ENCODE data around the gene AUNIP.

AUNIP gene

DNA sequence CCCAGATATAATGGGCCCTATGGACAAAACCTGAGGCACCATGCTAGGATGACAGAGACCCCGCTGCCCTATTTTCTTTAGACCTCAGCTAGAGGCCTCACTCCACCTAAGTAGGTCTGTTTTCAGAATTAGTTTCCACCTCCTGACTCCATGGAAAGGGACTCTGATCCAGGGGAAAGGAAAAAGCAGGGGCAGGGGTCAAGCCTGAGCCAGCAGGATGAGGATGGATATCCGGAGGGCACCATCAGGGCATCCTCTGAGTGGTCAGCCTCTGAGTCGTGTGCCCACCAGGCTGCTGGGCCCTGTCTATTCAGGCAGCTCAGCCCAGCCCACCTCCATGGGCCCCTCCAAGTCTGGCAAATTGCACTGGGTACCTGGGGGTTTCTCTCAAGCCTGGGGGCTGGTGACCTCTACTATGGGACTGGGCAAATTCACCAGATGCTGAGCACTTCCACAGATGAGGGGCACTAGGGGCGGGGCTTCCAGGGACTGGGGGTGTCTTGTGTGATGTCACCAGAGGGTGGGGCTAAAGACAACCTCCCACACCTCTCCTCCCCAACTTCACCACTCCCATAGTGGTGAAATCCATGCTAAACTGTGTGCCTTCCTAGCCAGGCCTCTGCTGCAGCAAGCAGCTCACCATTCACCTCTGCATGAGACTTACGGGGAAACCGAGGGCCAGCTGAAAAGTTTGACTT, 10.8 kb upstream of the AUNIP start:
- no peaks in the 10 kb centered on the region for H3F3A ChIP-seq (ENCODE audit: insufficient read depth, low read length)
- no peak overlapping the region for H3K9ac ChIP-seq (ENCODE audit: low read length)
- H3K79me2 ChIP-seq (ENCODE audit: low read length): no peaks in the 10 kb centered on the region
- no peaks in the 10 kb centered on the region for H3K9me3 ChIP-seq (replicated peaks; ENCODE audit: insufficient read depth, low read length)
- no peak overlapping the region for H3K4me3 ChIP-seq (ENCODE audit: low read length)
- no peak overlapping the region for H3K27ac ChIP-seq (ENCODE audit: low read length)
- H2AFZ ChIP-seq (ENCODE audit: low read length): no peak overlapping the region
- no peaks in the 10 kb centered on the region for H3K27me3 ChIP-seq (replicated peaks; ENCODE audit: insufficient read depth, low read length)
- H4K20me1 ChIP-seq (ENCODE audit: insufficient read depth, low read length): no peaks in the 10 kb centered on the region
- no peak for DNase-seq
- H3K9me2 ChIP-seq (replicated peaks; ENCODE audit: insufficient read depth, low read length): no peaks in the 10 kb centered on the region
- no peak overlapping the region for H3K4me2 ChIP-seq (ENCODE audit: low read depth, low read length)
- H3K4me1 ChIP-seq (ENCODE audit: low read length): peaks cover 6% of the 10 kb centered on the region; the same call in 1 of the 2 replicates
- TF ChIP-seq EZH2 (optimal IDR thresholded peaks at IDR 0.05; ENCODE audit: low read depth, low read length) (no peak), EZH2phosphoT487 (IDR thresholded peaks at IDR 0.05; ENCODE audit: low read length) (no peak)
- TF ChIP-seq, protein P1, sequence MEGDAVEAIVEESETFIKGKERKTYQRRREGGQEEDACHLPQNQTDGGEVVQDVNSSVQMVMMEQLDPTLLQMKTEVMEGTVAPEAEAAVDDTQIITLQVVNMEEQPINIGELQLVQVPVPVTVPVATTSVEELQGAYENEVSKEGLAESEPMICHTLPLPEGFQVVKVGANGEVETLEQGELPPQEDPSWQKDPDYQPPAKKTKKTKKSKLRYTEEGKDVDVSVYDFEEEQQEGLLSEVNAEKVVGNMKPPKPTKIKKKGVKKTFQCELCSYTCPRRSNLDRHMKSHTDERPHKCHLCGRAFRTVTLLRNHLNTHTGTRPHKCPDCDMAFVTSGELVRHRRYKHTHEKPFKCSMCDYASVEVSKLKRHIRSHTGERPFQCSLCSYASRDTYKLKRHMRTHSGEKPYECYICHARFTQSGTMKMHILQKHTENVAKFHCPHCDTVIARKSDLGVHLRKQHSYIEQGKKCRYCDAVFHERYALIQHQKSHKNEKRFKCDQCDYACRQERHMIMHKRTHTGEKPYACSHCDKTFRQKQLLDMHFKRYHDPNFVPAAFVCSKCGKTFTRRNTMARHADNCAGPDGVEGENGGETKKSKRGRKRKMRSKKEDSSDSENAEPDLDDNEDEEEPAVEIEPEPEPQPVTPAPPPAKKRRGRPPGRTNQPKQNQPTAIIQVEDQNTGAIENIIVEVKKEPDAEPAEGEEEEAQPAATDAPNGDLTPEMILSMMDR (IDR thresholded peaks at IDR 0.05; ENCODE audit: low read length): no peak
- H3K36me3 ChIP-seq (replicated peaks; ENCODE audit: insufficient read depth, low read length): no peaks in the 10 kb centered on the region

DNA sequence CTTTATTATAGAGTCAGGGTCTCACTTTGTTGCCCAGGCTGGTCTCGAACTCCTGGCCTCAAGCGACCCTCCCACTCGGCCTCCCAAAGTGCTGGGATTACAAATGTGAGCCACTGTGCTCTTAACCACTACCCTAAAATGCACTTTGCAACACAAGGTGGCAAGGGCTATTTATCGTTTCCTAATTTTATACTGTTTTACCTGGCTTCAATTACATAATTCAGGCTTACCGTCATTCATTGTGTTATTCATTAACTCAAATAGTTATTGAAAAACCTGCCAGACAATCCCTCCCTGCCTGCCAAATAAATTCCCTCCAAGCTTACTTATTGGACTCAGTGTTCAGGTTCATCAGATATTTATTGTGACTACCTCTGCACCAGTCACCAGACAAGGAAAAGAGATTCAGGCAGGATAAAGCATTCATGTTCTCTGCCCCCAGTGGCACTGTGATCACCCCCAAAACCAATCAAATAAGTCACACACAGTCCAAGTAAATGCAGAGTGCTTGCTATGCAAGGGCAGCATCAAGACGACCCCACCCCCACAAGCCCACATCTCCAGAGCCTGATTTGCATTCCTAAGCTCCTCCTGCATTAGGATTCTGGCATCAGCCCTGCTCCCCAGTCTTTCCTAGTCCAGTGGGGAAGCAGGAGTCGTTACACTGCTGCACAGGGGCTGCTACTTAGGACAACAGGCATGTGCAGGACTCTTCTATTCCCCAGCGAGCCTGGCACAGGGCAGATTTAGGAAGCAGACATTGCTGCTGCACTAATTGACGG, 8.1 kb upstream of the AUNIP start:
- Histone ChIP-seq H3K79me2 (ENCODE audit: low read length) (no peaks in the 10 kb centered on the region), H3K9me2 (replicated peaks; ENCODE audit: insufficient read depth, low read length) (no peaks in the 10 kb centered on the region), H3K9me3 (replicated peaks; ENCODE audit: insufficient read depth, low read length) (no peaks in the 10 kb centered on the region), H2AFZ (ENCODE audit: low read length) (no peak overlapping the region), H4K20me1 (ENCODE audit: insufficient read depth, low read length) (no peaks in the 10 kb centered on the region), H3K36me3 (replicated peaks; ENCODE audit: insufficient read depth, low read length) (no peaks in the 10 kb centered on the region), H3K4me2 (ENCODE audit: low read depth, low read length) (no peak overlapping the region), H3K4me3 (ENCODE audit: low read length) (no peak overlapping the region), H3F3A (ENCODE audit: insufficient read depth, low read length) (no peaks in the 10 kb centered on the region), H3K4me1 (ENCODE audit: low read length) (no peaks in the 10 kb centered on the region), H3K27me3 (replicated peaks; ENCODE audit: insufficient read depth, low read length) (no peaks in the 10 kb centered on the region), H3K27ac (ENCODE audit: low read length) (no peak overlapping the region), H3K9ac (ENCODE audit: low read length) (no peak overlapping the region)
- TF ChIP-seq EZH2phosphoT487 (IDR thresholded peaks at IDR 0.05; ENCODE audit: low read length): no peak
- TF ChIP-seq EZH2 (optimal IDR thresholded peaks at IDR 0.05; ENCODE audit: low read depth, low read length): no peak
- TF ChIP-seq, protein P1 (IDR thresholded peaks at IDR 0.05; ENCODE audit: low read length): no peak
- DNase-seq: no peak

DNA sequence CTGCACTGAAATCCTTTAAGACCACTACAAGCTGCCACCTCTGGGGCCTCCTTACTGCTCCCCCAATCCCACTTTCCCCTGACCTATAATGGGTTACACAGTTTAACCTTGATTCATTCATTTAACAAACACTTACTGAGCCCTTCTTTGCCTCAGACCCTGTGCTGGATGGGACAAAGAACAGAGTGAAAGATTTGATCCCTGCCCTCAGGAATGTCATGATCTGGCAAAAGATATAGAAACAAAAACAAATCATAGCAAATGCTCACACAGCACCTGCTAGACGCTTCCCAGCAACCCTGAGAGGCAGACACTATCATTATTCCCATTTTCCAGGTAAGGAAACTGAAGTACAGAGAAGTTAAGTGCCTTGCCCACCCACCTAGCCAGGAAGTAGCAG, 7.0 kb upstream of the AUNIP start:
- no peak overlapping the region for H2AFZ ChIP-seq (ENCODE audit: low read length)
- TF ChIP-seq EZH2phosphoT487 (IDR thresholded peaks at IDR 0.05; ENCODE audit: low read length) (no peak), EZH2 (optimal IDR thresholded peaks at IDR 0.05; ENCODE audit: low read depth, low read length) (no peak)
- TF ChIP-seq, protein P1 (IDR thresholded peaks at IDR 0.05; ENCODE audit: low read length): no peak
- no peaks in the 10 kb centered on the region for H3F3A ChIP-seq (ENCODE audit: insufficient read depth, low read length)
- no peak overlapping the region for H3K4me3 ChIP-seq (ENCODE audit: low read length)
- DNase-seq: no peak
- H3K27ac ChIP-seq (ENCODE audit: low read length): no peak overlapping the region
- no peak overlapping the region for H3K4me2 ChIP-seq (ENCODE audit: low read depth, low read length)
- no peaks in the 10 kb centered on the region for H3K27me3 ChIP-seq (replicated peaks; ENCODE audit: insufficient read depth, low read length)
- no peak overlapping the region for H3K9ac ChIP-seq (ENCODE audit: low read length)
- H3K9me3 ChIP-seq (replicated peaks; ENCODE audit: insufficient read depth, low read length): no peaks in the 10 kb centered on the region
- no peaks in the 10 kb centered on the region for H3K79me2 ChIP-seq (ENCODE audit: low read length)
- no peaks in the 10 kb centered on the region for H3K4me1 ChIP-seq (ENCODE audit: low read length)
- no peaks in the 10 kb centered on the region for H3K9me2 ChIP-seq (replicated peaks; ENCODE audit: insufficient read depth, low read length)
- H4K20me1 ChIP-seq (ENCODE audit: insufficient read depth, low read length): no peaks in the 10 kb centered on the region
- H3K36me3 ChIP-seq (replicated peaks; ENCODE audit: insufficient read depth, low read length): no peaks in the 10 kb centered on the region
